Loucy (cell line): Measurements from ENCODE around the gene PFKFB1.

Experiments used
- H2AFZ ChIP-seq: fragments of 200-600 bp; sonication (generic); 2 replicates; pipeline ENCODE4 v1.6.0; 2016; ENCODE audit warnings: antibody characterized with exemption, mild to moderate bottlenecking, low read length, moderate library complexity
- H3F3A ChIP-seq: fragments of 200-600 bp; 2 replicates; pipeline ENCODE4 v1.6.0; 2016; ENCODE audit warnings: antibody characterized with exemption, low read depth, mild to moderate bottlenecking
- H3K27me3 ChIP-seq: fragments of 200-600 bp; sonication (generic); 2 replicates; pipeline ENCODE4 v1.6.1; 2014; ENCODE audit warnings: low read length, mild to moderate bottlenecking; ENCODE audit not compliant: insufficient read depth, poor library complexity, severe bottlenecking
- H3K36me3 ChIP-seq: fragments of 200-600 bp; sonication (generic); 2 replicates; pipeline ENCODE4 v1.6.1; 2016; ENCODE audit warnings: low read length; ENCODE audit not compliant: insufficient read depth
- H3K4me1 ChIP-seq: fragments of 200-600 bp; sonication (generic); 2 replicates; pipeline ENCODE4 v1.5.1; 2014; ENCODE audit warnings: low read length, mild to moderate bottlenecking; ENCODE audit not compliant: insufficient read depth, poor library complexity, severe bottlenecking
- H3K4me2 ChIP-seq: fragments of 200-600 bp; sonication (generic); 2 replicates; pipeline ENCODE4 v1.6.0; 2014; ENCODE audit warnings: antibody characterized with exemption, low read length, low read depth, mild to moderate bottlenecking; ENCODE audit not compliant: poor library complexity, severe bottlenecking
- H3K4me3 ChIP-seq: fragments of 200-600 bp; sonication (generic); 2 replicates; pipeline ENCODE4 v1.5.1; 2014; ENCODE audit warnings: low read length, mild to moderate bottlenecking, mixed read lengths; ENCODE audit not compliant: poor library complexity, severe bottlenecking
- H3K79me2 ChIP-seq: fragments of 200-600 bp; sonication (generic); 2 replicates; pipeline ENCODE4 v1.6.1; 2014; ENCODE audit warnings: low read length; ENCODE audit not compliant: insufficient read depth
- H3K9ac ChIP-seq: fragments of 200-600 bp; sonication (generic); 2 replicates; pipeline ENCODE4 v1.6.0; 2014; ENCODE audit warnings: mild to moderate bottlenecking, low read depth, low read length, moderate library complexity; ENCODE audit not compliant: poor library complexity, severe bottlenecking
- H3K9me2 ChIP-seq: fragments of 200-600 bp; sonication (generic); replicated peaks from 2 replicates; pipeline ENCODE4 v1.6.1; 2016; ENCODE audit warnings: low read depth, low read length, mixed read lengths
- H3K9me3 ChIP-seq: fragments of 200-600 bp; sonication (generic); 2 replicates; pipeline ENCODE4 v1.6.1; 2014; ENCODE audit warnings: mild to moderate bottlenecking, antibody characterized with exemption, low read length, low read depth; ENCODE audit not compliant: insufficient read depth
- H4K20me1 ChIP-seq: fragments of 200-600 bp; sonication (generic); 2 replicates; pipeline ENCODE4 v1.6.0; 2014; ENCODE audit warnings: antibody characterized with exemption, low read length, mild to moderate bottlenecking; ENCODE audit not compliant: insufficient read depth, poor library complexity, severe bottlenecking
- CTCF ChIP-seq: fragments of 200-600 bp; sonication (generic); conservative IDR thresholded peaks from 2 replicates; pipeline ENCODE4 v1.5.1; 2014; ENCODE audit warnings: mild to moderate bottlenecking, antibody characterized with exemption, low read length
- EZH2phosphoT487 ChIP-seq: fragments of 200-600 bp; IDR thresholded peaks from 2 replicates; pipeline ENCODE4 v1.6.1; 2018; ENCODE audit warnings: antibody characterized with exemption, mild to moderate bottlenecking, moderate library complexity, borderline replicate concordance

The PFKFB1 gene

GRCh38 chrX:54934890-54935289 lies 59.1 kb downstream of the PFKFB1 start:
- no peaks in the 10 kb centered on the region for H4K20me1 ChIP-seq
- H3K27me3 ChIP-seq, result no peaks in the 10 kb centered on the region
- H3K4me1 ChIP-seq, result no peaks in the 10 kb centered on the region
- H3K4me2 ChIP-seq, result no peak overlapping the region
- no peak overlapping the region for H3K9ac ChIP-seq
- H3K9me2 ChIP-seq, result no peaks in the 10 kb centered on the region
- TF ChIP-seq CTCF, result no peak
- no peak for TF ChIP-seq EZH2phosphoT487
- no peaks in the 10 kb centered on the region for H3F3A ChIP-seq
- H3K36me3 ChIP-seq, result no peaks in the 10 kb centered on the region; the same call in 1 of the 2 replicates
- no peaks in the 10 kb centered on the region for H3K79me2 ChIP-seq
- H2AFZ ChIP-seq, result no peak overlapping the region
- H3K9me3 ChIP-seq, result no peaks in the 10 kb centered on the region
- H3K4me3 ChIP-seq, result no peak overlapping the region

- no peaks in the 10 kb centered on the region for H3K9me2 ChIP-seq
- H3K4me2 ChIP-seq, result no peak overlapping the region
- H3K9me3 ChIP-seq, result no peaks in the 10 kb centered on the region
- H3F3A ChIP-seq, result no peaks in the 10 kb centered on the region
- no peaks in the 10 kb centered on the region for H3K4me1 ChIP-seq
- H3K9ac ChIP-seq, result no peak overlapping the region
- no peak overlapping the region for H2AFZ ChIP-seq
- H3K4me3 ChIP-seq, result no peak overlapping the region
- H3K79me2 ChIP-seq, result no peaks in the 10 kb centered on the region
- H3K36me3 ChIP-seq, result no peaks in the 10 kb centered on the region; the same call in 1 of the 2 replicates
- H3K27me3 ChIP-seq, result no peaks in the 10 kb centered on the region
- TF ChIP-seq CTCF (no peak), EZH2phosphoT487 (no peak)
- H4K20me1 ChIP-seq, result no peaks in the 10 kb centered on the region
Observed at GRCh38 chrX:54934058-54934457, 59.9 kb downstream of the PFKFB1 start.

GRCh38 chrX:54933150-54933826 lies 60.7 kb downstream of the PFKFB1 start:
- Histone ChIP-seq H3K4me3 (no peak overlapping the region), H3K27me3 (no peaks in the 10 kb centered on the region), H3K79me2 (no peaks in the 10 kb centered on the region), H3K9me3 (no peaks in the 10 kb centered on the region), H4K20me1 (no peaks in the 10 kb centered on the region), H3K4me1 (no peaks in the 10 kb centered on the region), H3K9me2 (no peaks in the 10 kb centered on the region), H3K36me3 (peaks cover 2% of the 10 kb centered on the region; the same call in 1 of the 2 replicates), H2AFZ (no peak overlapping the region), H3F3A (no peaks in the 10 kb centered on the region), H3K9ac (no peak overlapping the region), H3K4me2 (no peak overlapping the region)
- TF ChIP-seq EZH2phosphoT487, result no peak
- no peak for TF ChIP-seq CTCF
